ENCODE results near the gene STXBP5.
"Not testable (repeated sequence)": the region's sequence is repeated elsewhere in the genome, so short reads cannot be mapped to it uniquely, and the experiment has no call there.

The STXBP5 gene

DNA sequence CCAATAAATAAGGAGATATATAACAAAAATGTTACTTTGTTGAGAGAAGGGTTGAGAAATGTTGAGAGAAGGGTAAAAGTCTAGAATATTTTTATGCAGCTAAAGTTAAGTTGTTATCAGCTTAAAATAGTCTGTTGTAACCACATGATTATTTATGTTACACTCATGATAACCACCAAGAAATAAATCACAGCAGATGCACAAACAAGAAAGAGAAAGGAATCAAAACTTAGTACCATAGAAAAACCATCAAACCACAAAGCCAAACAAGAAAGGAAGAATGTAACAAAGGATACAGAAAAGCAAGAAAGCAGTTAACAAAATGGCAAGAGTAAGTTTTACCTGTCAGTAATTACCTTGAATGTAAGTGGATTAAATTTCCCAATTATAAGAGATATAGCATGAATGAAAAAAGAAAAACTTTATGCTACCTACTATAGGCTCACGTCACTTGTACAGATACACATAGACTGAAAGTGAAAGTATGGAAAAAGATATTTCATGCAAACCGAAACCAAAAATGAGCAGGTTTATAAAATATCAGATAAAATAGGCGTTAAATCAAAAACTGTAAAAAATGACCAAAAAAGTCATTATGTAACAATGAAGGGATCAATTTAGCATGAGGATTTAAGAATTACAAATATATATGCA lies 93.6 kb downstream of the STXBP5 start:
- no peak for DNase-seq (ENCODE audit: low read depth in 2 of 2)

DNA sequence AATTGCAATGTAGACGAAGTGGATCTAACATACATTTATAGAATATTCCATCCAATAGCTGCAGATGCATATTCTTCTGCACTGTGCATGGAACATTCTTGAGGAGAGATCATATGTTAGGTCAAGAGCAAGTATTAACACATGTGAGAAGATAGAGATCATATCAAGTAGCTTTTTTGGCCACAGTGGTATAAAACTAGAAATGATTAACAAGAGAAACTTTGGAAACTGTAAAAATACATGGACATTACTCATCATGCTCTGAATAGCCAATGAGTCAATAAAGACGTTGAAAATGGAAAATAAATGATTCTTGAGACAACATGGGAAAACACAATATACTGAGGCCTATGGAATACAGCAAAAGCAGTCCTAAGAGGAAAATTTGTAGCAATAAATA lies 94.2 kb downstream of the STXBP5 start:
- DNase-seq (ENCODE audit: low read depth in 2 of 2) = no peak

DNA sequence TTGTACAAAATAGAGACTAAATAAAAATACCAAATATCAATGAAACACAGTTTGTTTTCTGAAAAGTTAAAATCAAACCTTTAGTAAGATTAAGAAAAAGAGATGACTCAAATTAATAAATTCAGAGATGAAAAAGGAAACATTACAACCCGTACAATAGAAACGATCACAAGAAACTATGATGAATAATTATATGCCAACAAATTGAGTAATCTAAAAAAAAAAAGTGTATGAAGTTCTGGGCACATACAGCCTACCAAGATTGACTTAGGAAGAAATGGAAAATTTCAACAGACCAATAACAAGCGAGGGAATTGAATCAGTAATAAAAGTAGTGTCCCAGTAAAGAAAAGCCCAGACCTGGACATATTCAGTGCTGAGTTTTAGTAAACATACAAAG lies 94.8 kb downstream of the STXBP5 start:
- DNase-seq (ENCODE audit: low read depth in 2 of 2) = no peak

DNA sequence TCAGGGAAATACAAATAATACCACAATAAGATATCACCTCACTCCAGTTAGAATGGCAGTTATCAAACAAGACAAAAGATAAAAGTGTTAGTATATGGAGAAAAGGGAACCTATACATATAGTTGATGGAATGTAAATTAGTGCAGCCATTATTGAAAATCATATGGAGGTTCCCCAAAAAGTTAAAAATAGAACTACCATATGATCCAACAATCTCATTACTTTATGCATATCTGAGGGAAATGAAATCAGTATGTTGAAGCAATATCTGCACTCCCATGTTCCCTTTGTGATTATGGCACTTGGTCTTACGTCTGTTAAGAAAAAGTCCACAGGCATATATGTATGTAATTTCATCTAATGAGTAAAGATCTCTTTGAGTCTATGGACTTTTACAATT lies 96.9 kb downstream of the STXBP5 start:
- DNase-seq (ENCODE audit: low read depth in 2 of 2) = no peak

DNA sequence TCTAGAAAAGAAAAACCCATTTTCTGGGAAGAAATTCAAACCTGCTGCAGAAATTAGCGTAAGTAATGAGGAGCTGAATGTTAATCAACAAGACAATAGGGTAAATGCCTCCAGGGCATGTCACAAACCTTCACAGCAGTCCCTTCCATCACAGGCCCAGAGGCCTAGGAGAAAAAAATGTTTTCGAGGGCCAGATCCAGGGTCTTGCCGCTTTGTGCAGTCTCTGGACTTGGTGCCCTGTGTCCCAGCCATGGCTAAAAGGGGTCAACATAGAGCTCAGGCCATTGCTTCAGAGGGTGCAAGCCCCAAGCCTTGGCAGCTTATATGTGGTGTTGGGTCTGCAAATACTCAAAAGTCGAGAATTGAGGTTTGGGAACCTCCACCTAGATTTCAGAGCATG lies 99.8 kb downstream of the STXBP5 start:
- DNase-seq (ENCODE audit: low read depth in 2 of 2) = no peak

DNA sequence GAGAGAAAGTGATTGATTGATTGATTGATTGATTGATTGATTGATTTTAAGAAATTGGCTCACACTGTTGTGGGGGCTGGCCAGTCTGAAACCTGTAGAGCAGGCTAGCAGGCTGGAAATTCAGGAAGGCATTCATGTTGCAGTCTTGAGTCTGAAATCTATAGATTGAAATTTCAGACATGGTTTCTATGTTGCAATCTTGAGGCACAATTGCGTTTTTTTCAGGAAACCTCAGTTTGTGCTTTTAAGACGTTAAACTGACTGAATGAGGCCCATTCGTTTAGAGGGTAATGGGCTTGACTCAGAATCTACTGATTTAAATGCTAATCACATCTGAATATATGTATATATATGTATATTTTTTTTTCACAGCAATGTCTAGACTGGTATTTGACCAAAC lies 106.3 kb downstream of the STXBP5 start:
- no peak for DNase-seq (ENCODE audit: low read depth in 2 of 2)

DNA sequence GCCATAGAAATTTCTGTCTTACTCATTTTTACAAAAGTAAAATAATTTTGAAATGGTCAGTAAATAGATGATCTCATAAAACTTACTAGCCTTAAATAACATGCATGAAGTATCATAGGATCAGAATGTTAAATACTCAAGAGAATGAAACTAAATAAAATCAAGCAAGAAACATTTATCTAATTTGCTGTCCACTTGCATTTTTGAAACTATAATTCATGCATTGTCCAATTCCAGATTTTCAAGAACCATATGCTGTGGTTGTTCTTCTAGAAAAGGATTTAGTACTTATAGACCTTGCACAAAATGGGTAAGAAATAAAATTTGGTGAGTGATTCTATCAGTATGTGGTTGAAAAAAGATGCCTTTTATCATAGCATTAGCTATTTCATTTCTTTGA lies 107.0 kb downstream of the STXBP5 start:
- no peak for DNase-seq (ENCODE audit: low read depth in 2 of 2)

DNA sequence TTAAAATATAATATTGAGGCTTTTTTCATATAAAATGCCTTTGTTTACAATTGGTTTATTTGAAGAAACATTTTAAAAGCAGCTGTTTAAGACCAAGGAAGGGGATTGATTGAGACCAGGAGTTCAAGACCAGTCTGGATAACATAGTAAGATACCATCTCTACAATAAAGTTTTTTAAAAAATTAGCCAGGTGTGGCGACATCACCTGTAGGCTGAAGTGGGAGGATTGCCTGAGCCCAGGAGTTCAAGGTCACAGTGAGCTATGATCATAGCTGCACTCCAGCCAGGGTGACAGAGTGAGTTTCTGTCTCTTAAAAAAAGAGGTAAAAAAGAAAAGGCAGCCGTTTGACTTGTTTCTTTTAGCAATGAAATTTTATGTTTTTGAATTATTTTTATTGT lies 117.0 kb downstream of the STXBP5 start:
- no peak for DNase-seq (ENCODE audit: low read depth in 2 of 2)

DNA sequence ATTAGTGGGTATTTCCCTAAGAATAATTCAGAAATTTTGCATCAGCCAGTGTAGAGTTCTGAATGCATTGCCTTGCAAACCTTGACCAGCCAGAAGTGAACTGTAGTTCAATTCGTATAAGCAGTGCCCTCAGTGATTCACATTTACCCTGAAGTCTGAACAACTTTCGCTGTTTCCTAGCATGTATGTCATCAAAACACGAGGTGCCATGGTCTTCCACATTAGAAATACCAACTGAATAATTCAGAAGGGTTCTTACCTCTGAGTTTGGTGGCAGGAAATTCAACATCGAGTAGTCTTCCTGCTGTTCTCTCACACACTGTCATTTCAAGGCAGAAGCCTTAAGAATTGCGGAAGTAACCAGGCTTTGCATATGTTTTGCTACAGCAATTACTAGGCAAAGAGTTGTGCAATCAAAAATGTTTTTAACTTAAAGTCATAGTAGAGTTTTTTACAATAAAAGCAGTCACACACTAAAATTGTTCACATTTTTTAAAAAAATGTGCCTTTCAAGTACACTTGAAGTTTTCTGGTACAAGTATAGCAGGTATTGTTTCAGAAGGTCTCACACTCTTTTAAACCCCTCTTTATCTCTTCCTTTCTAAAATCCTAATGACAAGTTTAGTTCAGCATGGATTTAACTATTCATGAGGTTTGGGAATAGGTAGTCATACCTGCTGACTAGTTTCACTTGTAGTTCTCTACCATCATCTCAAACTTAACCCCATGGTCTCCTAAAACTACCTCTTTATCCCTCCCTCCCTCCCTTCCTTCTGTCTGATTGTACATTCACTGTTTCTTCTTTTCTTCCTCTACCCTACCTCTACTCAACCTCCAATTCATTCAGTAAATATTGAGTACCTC lies 118.3 kb downstream of the STXBP5 start:
- no peak for DNase-seq (ENCODE audit: low read depth in 2 of 2)

DNA sequence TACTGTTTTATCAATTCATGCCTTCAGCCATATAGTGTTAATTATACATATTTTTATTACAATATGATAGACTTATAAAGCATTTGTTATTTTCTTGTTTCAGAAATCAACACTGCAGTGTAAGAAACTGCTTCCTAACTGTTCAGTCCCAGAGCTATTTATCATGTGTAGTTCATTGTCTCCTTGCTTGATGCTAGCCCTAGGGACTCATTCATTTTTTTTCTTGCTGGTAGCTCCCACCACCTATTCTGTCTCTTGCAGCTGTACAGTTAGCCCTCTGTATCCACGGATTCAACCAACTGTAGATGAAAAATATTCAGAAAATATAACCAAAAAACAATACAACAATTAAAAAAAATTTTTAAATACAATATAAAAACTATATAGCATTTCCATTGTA lies 121.3 kb downstream of the STXBP5 start:
- DNase-seq (ENCODE audit: low read depth in 2 of 2) = no peak

DNA sequence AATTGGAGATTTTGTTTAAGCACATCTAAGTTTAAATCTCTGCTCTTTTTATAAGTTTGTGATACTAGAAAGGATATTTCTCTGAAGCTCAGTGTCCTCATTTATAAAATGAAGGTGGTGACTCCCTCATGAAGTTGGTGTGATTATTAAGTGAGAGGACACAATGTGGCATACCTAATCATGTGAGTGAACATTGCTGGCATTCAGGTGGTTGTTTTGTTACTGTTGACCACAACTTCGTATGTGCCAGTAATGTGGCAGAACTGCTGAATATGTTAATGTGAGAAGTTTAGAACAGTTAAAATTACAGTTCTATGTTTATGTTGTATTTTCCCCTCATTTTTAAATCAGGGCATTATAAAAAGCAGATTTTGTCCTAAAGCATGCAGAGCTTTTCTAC lies 127.2 kb downstream of the STXBP5 start:
- no peak for DNase-seq (ENCODE audit: low read depth in 2 of 2)

DNA sequence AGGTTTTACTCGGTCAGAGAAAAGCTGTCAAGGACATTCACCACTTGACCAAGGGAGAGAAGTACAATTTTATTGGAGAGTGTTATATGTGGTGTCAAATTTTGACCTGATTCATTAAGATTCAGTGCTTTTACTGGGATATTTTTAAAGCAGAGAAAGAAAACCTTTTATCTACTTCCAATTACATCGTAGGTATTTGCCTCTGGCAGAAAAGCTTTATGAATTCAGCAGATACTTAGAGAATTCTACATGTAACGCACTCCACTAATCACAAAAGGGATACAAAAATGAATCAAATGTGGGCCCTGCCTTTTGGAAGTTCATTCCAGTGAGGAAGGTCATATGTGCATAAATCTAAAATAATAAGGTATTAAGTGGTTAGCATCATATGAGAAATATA lies 133.7 kb downstream of the STXBP5 start:
- DNase-seq (ENCODE audit: low read depth in 2 of 2) = no peak

DNA sequence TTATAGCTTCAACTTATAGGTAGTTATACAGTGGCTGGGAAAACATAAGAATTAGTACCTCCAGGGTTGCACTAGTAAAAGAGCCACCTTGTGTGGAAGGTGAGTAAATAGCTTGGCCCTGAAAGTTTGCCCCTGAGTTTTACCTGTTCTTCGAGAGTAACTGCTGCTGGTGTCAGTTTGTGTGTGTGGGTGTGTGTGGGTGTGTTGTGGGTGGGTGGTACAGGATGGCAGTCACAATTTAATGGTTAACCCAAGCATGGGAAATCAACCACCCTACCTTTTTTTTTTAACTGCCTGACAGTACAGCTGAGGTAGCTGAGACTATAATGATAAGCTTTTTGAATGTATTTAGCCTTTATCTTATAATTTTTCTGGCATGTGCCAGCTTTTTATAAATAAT lies 137.3 kb downstream of the STXBP5 start:
- no peak for DNase-seq (ENCODE audit: low read depth in 2 of 2)

DNA sequence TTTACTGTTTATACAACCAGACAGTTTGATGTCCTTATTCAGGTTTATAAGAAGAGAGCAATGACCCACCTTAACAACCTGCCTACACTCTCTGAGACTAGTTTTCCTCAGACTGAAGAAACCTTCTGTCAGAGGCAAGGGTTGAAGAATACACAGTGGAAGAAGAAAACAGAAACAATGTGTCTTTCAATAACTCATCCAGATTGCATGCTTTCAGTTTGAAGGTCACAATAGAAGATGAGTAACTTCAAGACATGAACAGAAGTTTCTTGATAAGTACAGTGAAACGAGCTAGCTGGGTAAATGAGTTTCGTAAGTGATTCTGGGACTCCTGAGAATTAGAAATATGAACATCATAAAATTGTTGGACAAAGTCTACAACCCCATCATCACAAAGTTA lies 141.7 kb downstream of the STXBP5 start:
- DNase-seq (ENCODE audit: low read depth in 2 of 2) = no peak

DNA sequence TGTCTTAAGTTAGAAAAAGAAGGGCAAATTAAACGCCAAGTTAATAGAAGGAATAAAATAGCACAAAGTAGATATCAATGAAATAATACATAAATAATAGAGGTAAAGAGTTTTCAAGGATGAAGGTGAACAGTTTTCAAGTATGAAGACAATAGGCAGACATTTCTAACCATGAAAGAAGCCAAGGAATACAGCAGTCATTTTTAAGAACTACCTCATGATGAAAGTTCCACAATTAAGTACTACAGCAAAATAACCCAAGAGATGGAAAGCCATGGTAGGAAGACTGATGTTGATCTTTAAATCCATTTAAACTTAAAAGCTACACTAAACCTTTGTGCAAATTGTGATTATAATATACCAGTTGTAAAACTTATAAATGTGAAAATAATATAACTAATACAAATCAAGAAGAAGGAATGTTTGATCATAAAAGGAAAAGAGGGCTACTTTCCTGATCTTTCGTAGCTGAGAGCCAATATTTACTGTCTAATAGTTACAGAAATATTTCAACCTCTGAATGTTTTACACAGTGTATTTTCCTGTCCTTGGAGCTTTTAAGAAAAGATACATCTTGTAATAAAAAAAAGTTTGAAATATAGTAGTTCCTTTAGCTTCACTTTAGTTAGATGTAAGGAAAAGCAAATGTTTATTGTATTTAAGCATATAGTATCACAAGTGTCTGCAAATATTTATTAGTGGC lies 143.1 kb downstream of the STXBP5 start:
- DNase-seq (ENCODE audit: low read depth in 2 of 2) = no peak

DNA sequence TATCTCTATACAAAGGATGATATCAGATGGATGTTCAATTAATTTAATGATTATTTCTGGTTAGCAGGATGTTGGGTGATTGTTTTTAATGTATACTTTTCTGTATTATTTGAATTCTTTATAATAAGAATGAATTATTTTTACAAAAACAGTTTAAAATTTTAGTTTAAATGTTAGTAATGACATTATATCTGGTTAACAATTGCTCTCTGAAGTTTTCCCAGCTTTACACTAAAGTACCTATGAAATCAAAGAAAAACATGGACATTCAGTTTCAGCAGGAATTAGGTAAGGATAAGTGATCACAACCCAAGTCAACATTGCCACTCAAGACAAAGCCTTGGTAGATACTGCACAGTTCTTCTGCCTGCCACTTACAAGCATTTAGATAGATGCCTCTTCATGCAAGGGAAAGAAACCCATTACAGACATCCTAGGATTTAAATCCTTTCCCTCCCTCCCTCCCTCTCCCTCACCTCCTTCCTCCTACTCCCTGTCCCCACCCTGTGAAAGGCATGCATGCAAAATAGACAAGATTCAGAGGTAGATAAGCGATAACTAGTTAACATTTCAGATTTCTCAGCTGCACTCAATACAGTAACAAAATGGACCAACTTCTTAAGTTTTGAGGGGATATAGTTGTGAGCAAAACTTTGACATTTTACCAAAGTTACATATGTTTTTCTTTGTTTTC lies 143.8 kb downstream of the STXBP5 start:
- DNase-seq (ENCODE audit: low read depth in 2 of 2) = no peak

DNA sequence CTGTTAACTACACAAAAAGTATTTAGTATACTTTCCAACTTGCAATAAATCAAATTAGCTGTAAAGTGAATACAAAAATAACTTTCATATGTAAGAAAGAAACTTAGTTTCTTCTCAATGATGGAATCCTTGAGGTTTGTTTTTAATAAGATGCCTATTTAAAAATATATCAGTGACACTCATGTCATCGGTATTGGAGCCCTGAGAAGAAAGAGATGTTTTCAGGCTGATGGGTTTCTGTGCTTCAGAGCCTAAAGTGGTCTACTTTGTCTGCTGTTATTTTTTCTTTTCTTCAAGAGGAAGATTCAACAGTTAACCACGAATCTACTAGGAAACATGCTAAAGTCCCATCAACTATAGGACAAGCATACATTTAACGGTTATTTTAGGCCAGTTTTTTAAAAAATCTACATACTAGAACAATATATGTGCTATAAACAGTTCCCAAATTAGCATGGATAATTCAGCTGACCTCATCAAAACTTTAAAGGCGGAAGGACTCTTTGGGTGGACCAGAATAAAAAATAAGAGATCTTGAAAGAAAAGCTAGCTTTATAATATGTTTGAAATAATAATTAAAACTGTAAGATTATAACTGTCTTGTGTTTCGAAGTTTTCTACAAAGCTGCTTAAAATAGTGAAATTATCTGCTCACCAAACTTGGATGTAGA lies 157.2 kb downstream of the STXBP5 start:
- DNase-seq (ENCODE audit: low read depth in 2 of 2) = no peak

DNA sequence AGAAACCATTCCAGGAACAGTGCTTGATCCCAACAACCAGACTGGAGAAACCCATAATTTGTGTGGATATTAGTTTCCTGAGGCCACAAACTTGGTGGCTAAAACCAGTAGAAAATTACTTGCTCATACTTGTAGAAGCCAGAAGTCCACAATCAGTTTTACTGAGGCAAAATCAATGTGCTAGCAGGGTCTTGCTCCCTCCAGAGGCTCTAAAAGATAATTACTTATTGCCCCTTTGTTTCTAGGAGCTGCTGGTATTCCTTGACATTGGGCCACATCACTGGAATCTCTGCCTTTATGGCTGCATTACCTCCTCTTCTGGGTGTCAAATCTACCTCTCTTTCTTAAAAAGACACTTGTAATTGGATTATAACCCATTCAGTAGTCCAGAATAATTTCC lies 162.1 kb downstream of the STXBP5 start:
- no peak for DNase-seq (ENCODE audit: low read depth in 2 of 2)

DNA sequence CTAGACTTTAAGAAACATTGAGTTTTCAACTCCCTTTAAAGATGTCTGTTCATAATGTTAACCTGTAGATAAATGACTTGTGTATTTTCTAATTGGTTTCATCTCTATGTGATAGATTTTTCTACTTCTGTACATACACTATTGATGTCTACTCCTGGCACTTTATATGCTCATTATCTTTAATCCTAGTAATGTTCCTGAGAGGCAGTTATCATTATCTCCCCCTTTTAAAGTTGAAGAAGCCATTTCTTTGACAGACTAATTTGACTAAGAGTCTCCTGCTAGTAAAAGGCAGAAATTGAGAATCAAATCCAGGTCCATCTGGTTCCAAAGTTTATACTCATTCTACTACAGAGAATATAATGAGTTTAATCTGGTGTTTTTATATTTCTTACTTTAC lies 167.1 kb downstream of the STXBP5 start:
- no peak for DNase-seq (ENCODE audit: low read depth in 2 of 2)

DNA sequence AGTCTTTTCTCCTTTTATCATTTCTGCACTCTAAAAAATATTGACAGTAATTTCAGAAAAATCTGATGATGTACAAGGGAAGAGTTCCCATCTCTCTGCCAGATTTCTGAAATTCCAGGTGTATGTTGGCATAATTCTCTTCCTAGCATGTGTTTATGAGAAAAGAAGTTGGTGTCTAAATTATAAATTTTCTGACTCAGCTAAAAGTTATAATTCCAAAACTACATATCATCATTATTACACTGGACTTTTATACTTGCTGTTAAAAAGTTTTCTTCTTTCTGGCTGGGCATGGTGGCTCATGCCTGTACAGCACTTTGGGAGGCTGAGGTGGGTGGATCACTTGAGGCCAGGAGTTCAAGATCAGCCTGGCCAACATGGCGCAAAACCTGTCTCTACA lies 168.6 kb downstream of the STXBP5 start:
- DNase-seq (ENCODE audit: low read depth in 2 of 2) = no peak

DNA sequence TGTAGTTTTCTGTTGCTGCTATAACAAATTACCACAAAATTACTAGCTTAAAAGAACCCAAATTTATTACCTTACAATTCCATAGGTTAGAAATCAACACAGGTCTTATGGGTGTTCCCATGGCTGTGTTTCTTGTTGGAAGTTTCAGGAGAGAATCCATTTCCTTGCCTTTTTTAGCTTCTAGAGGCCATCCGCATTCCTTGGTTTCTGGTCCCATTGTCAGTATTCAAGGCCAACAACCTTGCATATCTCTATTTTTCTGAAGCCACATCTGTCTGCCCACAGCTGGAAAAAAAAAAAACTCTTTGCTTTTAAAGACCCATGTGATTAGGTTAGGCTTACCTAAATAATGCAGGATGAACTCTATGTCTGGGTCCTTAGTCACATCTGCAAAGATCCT lies 174.6 kb downstream of the STXBP5 start:
- no peak for DNase-seq (ENCODE audit: low read depth in 2 of 2)

DNA sequence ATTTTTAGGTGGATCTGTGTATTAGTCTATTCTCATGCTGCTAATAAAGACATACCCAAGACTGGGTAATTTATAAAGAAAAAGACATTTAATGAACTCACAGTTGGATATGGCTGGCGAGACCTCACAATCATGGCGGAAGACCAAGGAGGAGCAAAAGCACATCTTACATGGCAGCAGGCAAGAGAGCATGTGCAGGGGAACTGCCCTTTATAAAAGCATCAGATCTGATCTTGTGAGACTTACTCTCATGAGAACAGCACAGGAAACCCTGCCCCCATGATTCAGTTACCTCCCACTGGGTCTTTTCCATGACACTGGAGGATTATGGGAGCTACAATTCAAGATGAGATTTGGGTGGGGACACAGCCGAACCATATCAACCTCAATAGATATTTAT lies 176.6 kb downstream of the STXBP5 start:
- not testable (repeated sequence) for DNase-seq (ENCODE audit: low read depth in 2 of 2)

All from stimulated activated CD8-positive, alpha-beta memory T cell treated with anti-CD3 and anti-CD28 coated beads, Interleukin-7, amount 100 ng/mL, for 4 hours (primary cell).